ENCODE measurements around the gene IL5RA.

Gene IL5RA

GRCh38 chr3:3086239-3086638 lies 23.9 kb downstream of the IL5RA start:
- no peak for DNase-seq
- no peak for ATAC-seq
- Mint-ChIP-seq H3K9me3 (no peaks in the 10 kb centered on the region), H3K27ac (no peak overlapping the region), H3K27me3 (no peaks in the 10 kb centered on the region), H3K4me3 (no peak overlapping the region), H3K4me1 (no peaks in the 10 kb centered on the region)

DNA sequence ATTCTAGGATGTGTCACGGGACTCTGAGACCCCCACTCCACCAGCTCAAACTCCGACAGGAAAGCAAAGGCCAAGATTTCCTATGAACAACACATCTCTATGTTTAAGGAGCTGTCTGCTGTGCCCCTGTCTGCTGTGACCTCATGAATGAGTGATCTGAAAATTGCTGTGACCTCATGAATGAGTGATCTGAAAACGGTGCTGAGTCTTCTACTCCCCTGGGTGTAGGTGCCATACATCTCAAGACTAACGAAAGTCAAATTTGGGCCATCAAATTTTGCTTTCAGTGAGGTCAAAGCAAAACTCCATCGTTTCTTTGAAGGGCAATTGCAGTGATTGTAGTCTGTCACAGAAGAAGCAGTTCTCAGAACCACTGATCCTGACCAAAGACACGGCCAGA lies 24.4 kb downstream of the IL5RA start:
- Mint-ChIP-seq H3K4me3 (no peak overlapping the region), H3K27ac (no peak overlapping the region), H3K4me1 (no peaks in the 10 kb centered on the region), H3K9me3 (no peaks in the 10 kb centered on the region), H3K27me3 (no peaks in the 10 kb centered on the region)
- ATAC-seq (no peak), DNase-seq (no peak)

GRCh38 chr3:3084890-3085289 lies 25.3 kb downstream of the IL5RA start:
- ATAC-seq (no peak), DNase-seq (no peak)
- Mint-ChIP-seq H3K27me3 (no peaks in the 10 kb centered on the region), H3K4me1 (no peaks in the 10 kb centered on the region), H3K4me3 (no peak overlapping the region), H3K27ac (no peak overlapping the region), H3K9me3 (no peaks in the 10 kb centered on the region)

- DNase-seq (no peak), ATAC-seq (no peak)
- H3K4me3 Mint-ChIP-seq, result no peak overlapping the region
- H3K4me1 Mint-ChIP-seq, result no peaks in the 10 kb centered on the region
- H3K27me3 Mint-ChIP-seq, result no peaks in the 10 kb centered on the region
- H3K9me3 Mint-ChIP-seq, result no peaks in the 10 kb centered on the region
- H3K27ac Mint-ChIP-seq, result no peak overlapping the region
Measured at GRCh38 chr3:3082234-3082924, 27.8 kb downstream of the IL5RA start.

GRCh38 chr3:3081381-3082233 lies 28.6 kb downstream of the IL5RA start:
- Mint-ChIP-seq H3K4me1 (no peaks in the 10 kb centered on the region), H3K4me3 (no peak overlapping the region), H3K27ac (no peak overlapping the region), H3K9me3 (no peaks in the 10 kb centered on the region), H3K27me3 (no peaks in the 10 kb centered on the region)
- no peak for DNase-seq
- no peak for ATAC-seq

GRCh38 chr3:3080309-3080708 lies 29.9 kb downstream of the IL5RA start:
- Mint-ChIP-seq H3K27ac (no peak overlapping the region), H3K27me3 (no peaks in the 10 kb centered on the region), H3K4me3 (no peak overlapping the region), H3K9me3 (no peaks in the 10 kb centered on the region), H3K4me1 (no peaks in the 10 kb centered on the region)
- ATAC-seq, result no peak
- DNase-seq, result no peak

GRCh38 chr3:3074551-3075257 lies 35.5 kb downstream of the IL5RA start:
- Mint-ChIP-seq H3K27me3 (no peaks in the 10 kb centered on the region), H3K4me3 (no peak overlapping the region), H3K27ac (no peak overlapping the region), H3K4me1 (no peaks in the 10 kb centered on the region), H3K9me3 (no peaks in the 10 kb centered on the region)
- DNase-seq (no peak), ATAC-seq (no peak)

- H3K4me1 Mint-ChIP-seq, result no peaks in the 10 kb centered on the region
- ATAC-seq, result no peak
Measured at GRCh38 chr3:3071136-3071535, 39.0 kb downstream of the IL5RA start.

GRCh38 chr3:3069723-3070122 lies 40.5 kb downstream of the IL5RA start:
- H3K4me1 Mint-ChIP-seq, result no peaks in the 10 kb centered on the region
- H3K27ac Mint-ChIP-seq, result peak overlapping the region in 1 of 2 donors; percentile 15
- ATAC-seq (no peak), DNase-seq (no peak)
- H3K27me3 Mint-ChIP-seq, result no peaks in the 10 kb centered on the region
- no peak overlapping the region for H3K4me3 Mint-ChIP-seq
- no peaks in the 10 kb centered on the region for H3K9me3 Mint-ChIP-seq

More at GRCh38 chr3:3071136-3071535, 39.0 kb downstream of the IL5RA start:
- Mint-ChIP-seq H3K9me3 (no peaks in the 10 kb centered on the region), H3K27me3 (no peaks in the 10 kb centered on the region), H3K27ac (no peak overlapping the region), H3K4me3 (no peak overlapping the region)
- no peak for DNase-seq

DNA sequence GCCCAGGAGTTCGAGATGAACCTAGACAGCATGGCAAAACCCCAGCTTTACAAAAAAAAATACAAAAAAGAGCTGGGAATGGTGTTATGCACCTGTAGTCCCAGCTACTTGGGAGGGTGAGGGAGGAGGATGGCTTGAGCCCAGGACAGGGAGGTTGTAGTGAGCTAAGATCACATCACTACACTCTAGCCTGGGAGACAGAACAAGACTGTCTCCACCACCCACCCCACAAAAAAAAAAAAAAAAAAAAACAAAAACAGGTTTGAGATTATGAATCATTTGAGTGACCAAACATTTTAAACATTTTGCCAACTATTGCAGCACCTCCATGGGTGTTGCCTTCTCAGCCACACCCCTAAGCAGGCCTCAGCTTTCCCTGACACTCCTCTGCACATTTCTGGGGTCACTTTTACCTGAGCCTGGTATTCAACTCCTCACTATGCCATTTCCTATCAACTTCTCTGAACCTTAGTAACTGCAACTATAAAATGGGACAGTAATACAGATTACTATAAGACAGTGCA lies 41.8 kb downstream of the IL5RA start:
- Mint-ChIP-seq H3K27me3 (no peaks in the 10 kb centered on the region), H3K4me1 (no peaks in the 10 kb centered on the region), H3K27ac (no peak overlapping the region), H3K4me3 (no peak overlapping the region), H3K9me3 (no peaks in the 10 kb centered on the region)
- DNase-seq (no peak), ATAC-seq (peak; percentile 37)

GRCh38 chr3:3066910-3067309 lies 43.3 kb downstream of the IL5RA start:
- H3K9me3 Mint-ChIP-seq, result no peaks in the 10 kb centered on the region
- no peak for ATAC-seq
- no peaks in the 10 kb centered on the region for H3K27me3 Mint-ChIP-seq
- no peaks in the 10 kb centered on the region for H3K4me1 Mint-ChIP-seq
- DNase-seq, result no peak
- H3K27ac Mint-ChIP-seq, result no peak overlapping the region
- H3K4me3 Mint-ChIP-seq, result no peak overlapping the region

DNA sequence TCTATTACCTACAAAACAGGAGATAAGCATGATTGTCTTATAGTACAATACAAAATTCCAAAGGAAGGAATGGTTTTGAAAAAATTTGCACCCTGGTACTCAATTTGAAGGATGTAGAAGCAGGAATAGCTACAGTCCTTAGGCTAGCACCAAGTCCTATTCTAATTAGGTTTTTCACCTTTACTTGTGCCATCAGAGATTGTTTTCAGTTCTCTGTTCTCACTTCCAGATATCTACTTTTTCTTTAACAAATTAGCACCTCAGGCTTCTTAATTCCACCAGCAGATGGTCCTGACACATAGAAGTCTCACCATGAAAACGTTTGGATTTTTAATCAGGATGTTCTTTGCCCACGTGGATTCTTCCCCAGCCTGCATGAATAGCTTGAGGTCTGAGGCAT lies 43.8 kb downstream of the IL5RA start:
- DNase-seq (no peak), ATAC-seq (no peak)
- Mint-ChIP-seq H3K9me3 (no peaks in the 10 kb centered on the region), H3K27ac (no peak overlapping the region), H3K27me3 (no peaks in the 10 kb centered on the region), H3K4me3 (no peak overlapping the region), H3K4me1 (no peaks in the 10 kb centered on the region)

- H3K4me1 Mint-ChIP-seq, result no peaks in the 10 kb centered on the region
- no peak for DNase-seq
- H3K27me3 Mint-ChIP-seq, result no peaks in the 10 kb centered on the region
Measured at GRCh38 chr3:3065876-3066275, 44.3 kb downstream of the IL5RA start.

GRCh38 chr3:3064297-3064696 lies 45.9 kb downstream of the IL5RA start:
- H3K9me3 Mint-ChIP-seq, result no peaks in the 10 kb centered on the region
- no peak for DNase-seq
- no peaks in the 10 kb centered on the region for H3K4me1 Mint-ChIP-seq
- no peak for ATAC-seq
- no peaks in the 10 kb centered on the region for H3K27me3 Mint-ChIP-seq
- no peak overlapping the region for H3K27ac Mint-ChIP-seq
- no peak overlapping the region for H3K4me3 Mint-ChIP-seq

More at GRCh38 chr3:3065876-3066275, 44.3 kb downstream of the IL5RA start:
- no peaks in the 10 kb centered on the region for H3K9me3 Mint-ChIP-seq
- H3K4me3 Mint-ChIP-seq, result no peak overlapping the region
- no peak overlapping the region for H3K27ac Mint-ChIP-seq
- no peak for ATAC-seq

DNA sequence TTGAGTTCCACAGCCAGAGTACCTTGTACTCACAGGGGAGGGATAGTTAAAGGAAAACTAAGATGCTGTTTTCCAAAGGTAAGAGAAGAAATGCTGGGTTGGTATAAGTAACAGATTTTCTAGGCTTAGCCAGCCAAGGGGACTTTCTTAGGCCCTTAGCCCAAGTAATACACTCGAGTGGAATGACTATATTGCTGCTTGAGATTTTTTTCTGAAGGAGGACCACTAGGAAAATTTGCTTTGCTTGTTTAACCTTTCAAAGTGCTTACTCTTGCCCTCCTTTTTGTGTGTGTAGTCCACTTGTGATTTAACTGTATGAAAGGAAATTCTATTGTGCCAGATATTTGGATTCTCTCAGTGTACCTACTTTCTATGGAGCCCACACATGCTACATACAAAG lies 50.5 kb downstream of the IL5RA start:
- Mint-ChIP-seq H3K4me1 (no peaks in the 10 kb centered on the region), H3K27me3 (peaks cover 8% of the 10 kb centered on the region), H3K27ac (no peak overlapping the region), H3K9me3 (no peaks in the 10 kb centered on the region), H3K4me3 (no peak overlapping the region)
- no peak for ATAC-seq
- no peak for DNase-seq

- ATAC-seq (no peak), DNase-seq (no peak)
- Mint-ChIP-seq H3K4me1 (no peaks in the 10 kb centered on the region), H3K9me3 (no peaks in the 10 kb centered on the region), H3K4me3 (no peak overlapping the region), H3K27ac (no peak overlapping the region), H3K27me3 (peaks cover 15% of the 10 kb centered on the region)
Measured at GRCh38 chr3:3053974-3054373, 56.2 kb downstream of the IL5RA start.
